ENCODE data around the gene PEX13. TPM values are rescaled to one million over a fixed set of nuclear protein-coding genes. Genes with fewer than 3 reads are reported as not detected.

Gene PEX13
- total and polyA plus RNA-seq, 2 donors (not counting 3 experiments of a cell fraction or from before 2014, with no cell fraction given): 18.0 to 21.0 TPM

DNA sequence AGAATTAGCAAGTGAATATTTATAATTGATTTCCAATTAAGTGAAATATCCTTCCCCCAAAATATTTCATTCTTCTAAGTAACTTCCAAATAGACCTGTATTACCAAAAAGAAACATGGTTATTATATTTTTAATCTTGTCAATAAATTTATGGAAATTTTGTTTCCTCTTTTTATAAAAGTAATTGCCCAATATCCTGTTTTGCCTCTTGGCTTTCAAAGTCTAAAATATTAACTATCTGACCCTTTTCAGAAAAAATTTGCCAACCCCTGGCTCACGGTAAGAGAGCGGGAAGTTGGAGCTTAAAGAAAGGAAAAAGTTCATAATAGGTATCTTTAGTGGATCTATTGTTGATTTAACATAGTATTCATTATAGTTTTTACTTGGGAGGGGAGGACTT is 27.7 kb downstream of the PEX13 start:
- BruUV-seq (replicated peaks): no TSS peak
- H4K20me1 ChIP-seq (replicated peaks; ENCODE audit: control insufficient read depth, extremely low read depth, insufficient read depth, low read length): no peaks in the 10 kb centered on the region
- no peaks in the 10 kb centered on the region for H3K4me1 ChIP-seq (ENCODE audit: control insufficient read depth, extremely low read depth, insufficient read depth, low read length)
- no peaks in the 10 kb centered on the region for H3K9me1 ChIP-seq (replicated peaks; ENCODE audit: control insufficient read depth, extremely low read depth, insufficient read depth, low read length)
- DNase-seq (ENCODE audit: low read depth, low spot score) (no peak), FAIRE-seq (no peak)
- CTCF ChIA-PET: no interaction called here
- H3K27ac ChIP-seq (ENCODE audit: insufficient read depth, low read depth, low read length): no peak overlapping the region
- no peak overlapping the region for H3K4me2 ChIP-seq (ENCODE audit: insufficient read depth, low read length)
- H3K36me3 ChIP-seq (ENCODE audit: control insufficient read depth in 2 of 2, extremely low read depth in 1 of 2, insufficient read depth in 2 of 2, low read length in 2 of 2): peaks cover 0 to 3% of the 10 kb centered on the region in 2 experiments
- no peaks in the 10 kb centered on the region for H3K9me3 ChIP-seq (replicated peaks; ENCODE audit: control insufficient read depth, insufficient read depth, low read length)
- H2AFZ ChIP-seq (ENCODE audit: low read depth, low read length): no peak overlapping the region
- TF ChIP-seq, protein P1, sequence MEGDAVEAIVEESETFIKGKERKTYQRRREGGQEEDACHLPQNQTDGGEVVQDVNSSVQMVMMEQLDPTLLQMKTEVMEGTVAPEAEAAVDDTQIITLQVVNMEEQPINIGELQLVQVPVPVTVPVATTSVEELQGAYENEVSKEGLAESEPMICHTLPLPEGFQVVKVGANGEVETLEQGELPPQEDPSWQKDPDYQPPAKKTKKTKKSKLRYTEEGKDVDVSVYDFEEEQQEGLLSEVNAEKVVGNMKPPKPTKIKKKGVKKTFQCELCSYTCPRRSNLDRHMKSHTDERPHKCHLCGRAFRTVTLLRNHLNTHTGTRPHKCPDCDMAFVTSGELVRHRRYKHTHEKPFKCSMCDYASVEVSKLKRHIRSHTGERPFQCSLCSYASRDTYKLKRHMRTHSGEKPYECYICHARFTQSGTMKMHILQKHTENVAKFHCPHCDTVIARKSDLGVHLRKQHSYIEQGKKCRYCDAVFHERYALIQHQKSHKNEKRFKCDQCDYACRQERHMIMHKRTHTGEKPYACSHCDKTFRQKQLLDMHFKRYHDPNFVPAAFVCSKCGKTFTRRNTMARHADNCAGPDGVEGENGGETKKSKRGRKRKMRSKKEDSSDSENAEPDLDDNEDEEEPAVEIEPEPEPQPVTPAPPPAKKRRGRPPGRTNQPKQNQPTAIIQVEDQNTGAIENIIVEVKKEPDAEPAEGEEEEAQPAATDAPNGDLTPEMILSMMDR (IDR thresholded peaks at IDR 0.05; ENCODE audit: extremely low read depth in 1 of 2, insufficient read depth in 1 of 2, low read depth in 1 of 2, low read length in 2 of 2): no peak
- peaks cover 2% of the 10 kb centered on the region for H3K79me2 ChIP-seq (ENCODE audit: control insufficient read depth, insufficient read depth, low read length)
- H3K9ac ChIP-seq (replicated peaks; ENCODE audit: extremely low read depth, insufficient read depth, low read length): no peak overlapping the region
- intact Hi-C loops (cut with micrococcal nuclease) (no loop called here), dilution Hi-C loops (cut with MboI; ENCODE audit: extremely low pct_ligation_motif_present, low sequenced_read_pairs) (no loop called here)
- no peak overlapping the region for H3K4me3 ChIP-seq (replicated peaks in 1 of 3; ENCODE audit: insufficient read depth in 1 of 3, low read depth in 1 of 3, low read length in 3 of 3)
- no peaks in the 10 kb centered on the region for H3K27me3 ChIP-seq (ENCODE audit: control insufficient read depth in 2 of 2, insufficient read depth in 2 of 2, low read length in 2 of 2)
- POLR2A ChIA-PET: no interaction called here

DNA sequence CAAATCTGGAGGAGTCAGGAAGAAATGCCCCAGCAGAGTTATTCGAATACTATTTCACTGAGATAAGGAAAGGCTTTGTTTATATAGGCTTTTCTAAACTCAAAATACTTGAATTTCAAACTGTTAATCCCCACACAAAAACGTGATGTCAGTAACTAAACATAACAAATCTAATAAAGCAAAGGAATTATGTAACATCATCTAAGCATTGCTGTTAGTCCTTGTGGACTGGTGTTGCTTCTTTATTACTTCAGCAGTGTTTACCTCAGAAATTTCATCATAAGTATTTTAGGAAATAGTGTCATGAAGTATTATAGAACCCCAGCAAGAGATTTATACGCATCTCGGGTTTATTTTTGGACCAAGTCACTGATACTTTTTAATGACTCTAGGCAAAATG is 28.5 kb downstream of the PEX13 start:
- TF ChIP-seq, protein P1 (IDR thresholded peaks at IDR 0.05; ENCODE audit: extremely low read depth in 1 of 2, insufficient read depth in 1 of 2, low read depth in 1 of 2, low read length in 2 of 2): no peak
- TF ChIP-seq GATA2 (IDR thresholded peaks at IDR 0.05; ENCODE audit: insufficient read depth, insufficient read length, low read depth, low read length) (no peak), MYC (IDR thresholded peaks at IDR 0.05; ENCODE audit: low read depth, low read length) (no peak), FOS (IDR thresholded peaks at IDR 0.05; ENCODE audit: borderline replicate concordance, insufficient read depth, low read length) (no peak), EZH2 (IDR thresholded peaks at IDR 0.05; ENCODE audit: borderline replicate concordance, low read depth, low read length, severe bottlenecking) (no peak), JUN (IDR thresholded peaks at IDR 0.05; ENCODE audit: borderline replicate concordance, insufficient read depth, insufficient read length, low read depth) (no peak), POLR2AphosphoS5 (IDR thresholded peaks at IDR 0.05; ENCODE audit: insufficient read depth, low read depth, low read length) (no peak)
- TF ChIP-seq, protein P2, sequence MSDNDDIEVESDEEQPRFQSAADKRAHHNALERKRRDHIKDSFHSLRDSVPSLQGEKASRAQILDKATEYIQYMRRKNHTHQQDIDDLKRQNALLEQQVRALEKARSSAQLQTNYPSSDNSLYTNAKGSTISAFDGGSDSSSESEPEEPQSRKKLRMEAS (IDR thresholded peaks at IDR 0.05; ENCODE audit: insufficient read depth, insufficient read length): no peak
- no peak overlapping the region for H3K27ac ChIP-seq (ENCODE audit: insufficient read depth, low read depth, low read length)
- H3K9me1 ChIP-seq (replicated peaks; ENCODE audit: control insufficient read depth, extremely low read depth, insufficient read depth, low read length): no peaks in the 10 kb centered on the region
- ChIA-PET CTCF (no interaction called here), POLR2A (no interaction called here)
- H3K4me3 ChIP-seq (replicated peaks in 1 of 3; ENCODE audit: insufficient read depth in 1 of 3, low read depth in 1 of 3, low read length in 3 of 3): no peak overlapping the region
- no peak overlapping the region for H2AFZ ChIP-seq (ENCODE audit: low read depth, low read length)
- no peaks in the 10 kb centered on the region for H3K27me3 ChIP-seq (ENCODE audit: control insufficient read depth in 2 of 2, insufficient read depth in 2 of 2, low read length in 2 of 2)
- H3K4me2 ChIP-seq (ENCODE audit: insufficient read depth, low read length): no peak overlapping the region
- H3K4me1 ChIP-seq (ENCODE audit: control insufficient read depth, extremely low read depth, insufficient read depth, low read length): no peaks in the 10 kb centered on the region
- intact Hi-C loops (cut with micrococcal nuclease): no loop called here
- no TSS peak for BruUV-seq (replicated peaks)
- peaks cover 0 to 3% of the 10 kb centered on the region in 2 experiments for H3K36me3 ChIP-seq (ENCODE audit: control insufficient read depth in 2 of 2, extremely low read depth in 1 of 2, insufficient read depth in 2 of 2, low read length in 2 of 2)
- no peak overlapping the region for H3K9ac ChIP-seq (replicated peaks; ENCODE audit: extremely low read depth, insufficient read depth, low read length)
- DNase-seq (ENCODE audit: low read depth, low spot score): no peak
- FAIRE-seq: no peak
- peaks cover 2% of the 10 kb centered on the region for H3K79me2 ChIP-seq (ENCODE audit: control insufficient read depth, insufficient read depth, low read length)
- H4K20me1 ChIP-seq (replicated peaks; ENCODE audit: control insufficient read depth, extremely low read depth, insufficient read depth, low read length): no peaks in the 10 kb centered on the region
- no peaks in the 10 kb centered on the region for H3K9me3 ChIP-seq (replicated peaks; ENCODE audit: control insufficient read depth, insufficient read depth, low read length)
- dilution Hi-C loops (cut with MboI; ENCODE audit: extremely low pct_ligation_motif_present, low sequenced_read_pairs): no loop called here
